ENCODE data around the gene CCDC12. TPM values are rescaled to one million over a fixed set of nuclear protein-coding genes. Genes with fewer than 3 reads are reported as not detected.

Gene CCDC12
- total RNA-seq, 1 donor from 2014 or later: 60.3 TPM

- no peak overlapping the region for H3K4me3 ChIP-seq (ENCODE audit: low read depth, low read length)
- no peak for TF ChIP-seq CTCF (conservative IDR thresholded peaks at IDR 0.05; ENCODE audit: low read depth, low read length)
- DNase-seq (ENCODE audit: low read depth): no peak
Measured at GRCh38 chr3:46948830-46949671, 27.5 kb downstream of the CCDC12 start.

- no peak for DNase-seq (ENCODE audit: low read depth)
- no peak for TF ChIP-seq CTCF (conservative IDR thresholded peaks at IDR 0.05; ENCODE audit: low read depth, low read length)
- no peak overlapping the region for H3K4me3 ChIP-seq (ENCODE audit: low read depth, low read length)
Measured at GRCh38 chr3:46947981-46948791, 28.4 kb downstream of the CCDC12 start.

GRCh38 chr3:46947546-46947901 is 29.0 kb downstream of the CCDC12 start:
- no peak for TF ChIP-seq CTCF (conservative IDR thresholded peaks at IDR 0.05; ENCODE audit: low read depth, low read length)
- no peak overlapping the region for H3K4me3 ChIP-seq (ENCODE audit: low read depth, low read length)
- no peak for DNase-seq (ENCODE audit: low read depth)

GRCh38 chr3:46946856-46947545 is 29.5 kb downstream of the CCDC12 start:
- H3K4me3 ChIP-seq (ENCODE audit: low read depth, low read length): no peak overlapping the region
- no peak for DNase-seq (ENCODE audit: low read depth)
- TF ChIP-seq CTCF (conservative IDR thresholded peaks at IDR 0.05; ENCODE audit: low read depth, low read length): no peak

GRCh38 chr3:46946416-46946815 is 30.1 kb downstream of the CCDC12 start:
- no peak for TF ChIP-seq CTCF (conservative IDR thresholded peaks at IDR 0.05; ENCODE audit: low read depth, low read length)
- no peak overlapping the region for H3K4me3 ChIP-seq (ENCODE audit: low read depth, low read length)
- DNase-seq (ENCODE audit: low read depth): no peak

- no peak for DNase-seq (ENCODE audit: low read depth)
- no peak for TF ChIP-seq CTCF (conservative IDR thresholded peaks at IDR 0.05; ENCODE audit: low read depth, low read length)
- no peak overlapping the region for H3K4me3 ChIP-seq (ENCODE audit: low read depth, low read length)
Measured at GRCh38 chr3:46944191-46944590, 32.4 kb downstream of the CCDC12 start.
